ENCODE results near the gene ZNF324B. TPM values are rescaled to one million over a fixed set of nuclear protein-coding genes. Genes with fewer than 3 reads are reported as not detected.
"Not testable (repeated sequence)": the region's sequence is repeated elsewhere in the genome, so short reads cannot be mapped to it uniquely, and the experiment has no call there.

Gene ZNF324B
- total and polyA plus RNA-seq, 2 of the 4 experiments (the other 2 are of a cell fraction) = 3.5 to 4.1 TPM

- POLR2A ChIA-PET (ENCODE audit: unreplicated experiment) = interaction anchor here (0.6 kb wide), 1 partner anchor 9 kb away, joined by 3 read pairs; no protein-coding TSS in a partner anchor
- H2BK20ac ChIP-seq (ENCODE audit: low read depth, low read length); H3K18ac ChIP-seq (ENCODE audit: low read depth, low read length); DNase-seq; H3K14ac ChIP-seq (replicated peaks; ENCODE audit: low read depth, low read length); H2AFZ ChIP-seq (replicated peaks; ENCODE audit: low read length, poor library complexity); H3K79me1 ChIP-seq (ENCODE audit: low read depth in 1 of 2, low read length in 2 of 2); H4K8ac ChIP-seq (ENCODE audit: low read depth in 2 of 2, low read length in 2 of 2); H4K91ac ChIP-seq (ENCODE audit: insufficient read depth, low read depth, low read length); H3K9me1 ChIP-seq (ENCODE audit: insufficient read depth, low read length); H2AK5ac ChIP-seq (ENCODE audit: low read depth, low read length); H2AK9ac ChIP-seq (replicated peaks; ENCODE audit: low read depth, low read length, poor library complexity); dilution Hi-C loops (cut with HindIII; ENCODE audit: low sequenced_read_pairs, unreplicated experiment); H3K9ac ChIP-seq (ENCODE audit: low read depth, low read length); in situ Hi-C loops (cut with MboI; ENCODE audit: low sequenced_read_pairs); H3K23ac ChIP-seq (ENCODE audit: low read depth, low read length); H2BK15ac ChIP-seq (ENCODE audit: low read depth, low read length); BruUV-seq (replicated peaks); H3K4me2 ChIP-seq (ENCODE audit: low read depth, low read length); H3K4ac ChIP-seq (ENCODE audit: low read depth, low read length); H3K56ac ChIP-seq (ENCODE audit: extremely low read depth, insufficient read depth, low read length); CTCF ChIA-PET; H3K9me3 ChIP-seq (ENCODE audit: control insufficient read depth, insufficient read depth, low read length); H4K5ac ChIP-seq (ENCODE audit: low read depth, low read length); H3K36me3 ChIP-seq (ENCODE audit: control insufficient read depth, insufficient read depth, low read length); ATAC-seq (ENCODE audit: low read depth); H3K4me1 ChIP-seq (ENCODE audit: control insufficient read depth, insufficient read depth, low read length); H3K4me3 ChIP-seq (ENCODE audit: insufficient read depth, low read depth, low read length); H3K27me3 ChIP-seq (ENCODE audit: control insufficient read depth, insufficient read depth, low read length); H3K27ac ChIP-seq (ENCODE audit: insufficient read depth, low read length); H2BK5ac ChIP-seq (ENCODE audit: low read depth, low read length, poor library complexity, severe bottlenecking); H4K20me1 ChIP-seq (ENCODE audit: insufficient read depth, low read length); intact Hi-C loops (cut with micrococcal nuclease); H2BK120ac ChIP-seq (ENCODE audit: low read depth, low read length): not testable (repeated sequence)
- 100% methylated on average over 1 of the region's 5 CpGs; no CpG with 5 or more reads in 1 of the 2 experiments for WGBS, 2 experiments (ENCODE audit: extremely low coverage in 2 of 2, insufficient read length in 1 of 2)
Measured at GRCh38 chr19:58484349-58484748, 32.9 kb downstream of the ZNF324B start.
